GM20431 (cell line): ENCODE measurements around the gene ETFA.
"Not testable (repeated sequence)": the region's sequence is repeated elsewhere in the genome, so short reads cannot be mapped to it uniquely, and the experiment has no call there.

Source experiments
- in situ Hi-C: fragments of 300-500 bp; cut with MseI, MboI; formaldehyde crosslinking; loops from one replicate; pipeline ENCODE4 v1.15.0; 2020; ENCODE audit warnings: low sequenced_read_pairs; ENCODE audit not compliant: unreplicated experiment

ETFA gene

GRCh38 chr15:76286271-76286879, 24.9 kb downstream of the ETFA start:
- in situ Hi-C loops: no loop called here

- in situ Hi-C loops: no loop called here
Observed at GRCh38 chr15:76285241-76285825, 25.9 kb downstream of the ETFA start.

GRCh38 chr15:76282465-76282864, 28.8 kb downstream of the ETFA start:
- in situ Hi-C loops: no loop called here

- in situ Hi-C loops: no loop called here
Observed at GRCh38 chr15:76278651-76279050, 32.6 kb downstream of the ETFA start.

GRCh38 chr15:76274821-76275220, 36.4 kb downstream of the ETFA start:
- in situ Hi-C loops: no loop called here

- in situ Hi-C loops: no loop called here
Observed at GRCh38 chr15:76274226-76274625, 37.0 kb downstream of the ETFA start.

GRCh38 chr15:76270876-76271275, 40.4 kb downstream of the ETFA start:
- in situ Hi-C loops: no loop called here

GRCh38 chr15:76267077-76267476, 44.2 kb downstream of the ETFA start:
- in situ Hi-C loops: no loop called here

GRCh38 chr15:76265769-76266168, 45.5 kb downstream of the ETFA start:
- in situ Hi-C loops: not testable (repeated sequence)

- in situ Hi-C loops: no loop called here
Observed at GRCh38 chr15:76260246-76260938, 50.9 kb downstream of the ETFA start.

GRCh38 chr15:76259392-76259791, 51.9 kb downstream of the ETFA start:
- in situ Hi-C loops: no loop called here

GRCh38 chr15:76258460-76258859, 52.8 kb downstream of the ETFA start:
- in situ Hi-C loops: no loop called here

- in situ Hi-C loops: no loop called here
Observed at GRCh38 chr15:76253691-76254473, 57.4 kb downstream of the ETFA start.

- in situ Hi-C loops: no loop called here
Observed at GRCh38 chr15:76252249-76252648, 59.0 kb downstream of the ETFA start.

- in situ Hi-C loops: no loop called here
Observed at GRCh38 chr15:76251717-76252116, 59.6 kb downstream of the ETFA start.

GRCh38 chr15:76245072-76245610, 66.1 kb downstream of the ETFA start:
- in situ Hi-C loops: no loop called here

GRCh38 chr15:76239786-76240185, 71.5 kb downstream of the ETFA start:
- in situ Hi-C loops: no loop called here

- in situ Hi-C loops: no loop called here
Observed at GRCh38 chr15:76236350-76236749, 74.9 kb downstream of the ETFA start.

GRCh38 chr15:76235186-76235826, 76.0 kb downstream of the ETFA start:
- in situ Hi-C loops: no loop called here

GRCh38 chr15:76234337-76234889, 76.9 kb downstream of the ETFA start:
- in situ Hi-C loops: no loop called here
